ES-I3 (cell line): ENCODE data around the gene SP5.
"Not testable (repeated sequence)": the region's sequence is repeated elsewhere in the genome, so short reads cannot be mapped to it uniquely, and the experiment has no call there.

Source experiments
- H3K36me3 ChIP-seq: 2 replicates; pipeline ENCODE4 v1.6.1; 2013; ENCODE audit warnings: mild to moderate bottlenecking, low read length, control low read depth, moderate library complexity; ENCODE audit not compliant: insufficient read depth
- H3K4me1 ChIP-seq: 2 replicates; pipeline ENCODE4 v1.6.1; 2013; ENCODE audit warnings: mild to moderate bottlenecking, control low read depth, low read length; ENCODE audit not compliant: insufficient read depth
- H3K9ac ChIP-seq: 2 replicates; pipeline ENCODE4 v1.6.1; 2013; ENCODE audit warnings: low read depth, mild to moderate bottlenecking, low read length, moderate library complexity
- H3K9me3 ChIP-seq: 2 replicates; pipeline ENCODE4 v1.6.1; 2013; ENCODE audit warnings: mild to moderate bottlenecking, low read length, moderate library complexity; ENCODE audit not compliant: control insufficient read depth, insufficient read depth

Gene SP5

DNA sequence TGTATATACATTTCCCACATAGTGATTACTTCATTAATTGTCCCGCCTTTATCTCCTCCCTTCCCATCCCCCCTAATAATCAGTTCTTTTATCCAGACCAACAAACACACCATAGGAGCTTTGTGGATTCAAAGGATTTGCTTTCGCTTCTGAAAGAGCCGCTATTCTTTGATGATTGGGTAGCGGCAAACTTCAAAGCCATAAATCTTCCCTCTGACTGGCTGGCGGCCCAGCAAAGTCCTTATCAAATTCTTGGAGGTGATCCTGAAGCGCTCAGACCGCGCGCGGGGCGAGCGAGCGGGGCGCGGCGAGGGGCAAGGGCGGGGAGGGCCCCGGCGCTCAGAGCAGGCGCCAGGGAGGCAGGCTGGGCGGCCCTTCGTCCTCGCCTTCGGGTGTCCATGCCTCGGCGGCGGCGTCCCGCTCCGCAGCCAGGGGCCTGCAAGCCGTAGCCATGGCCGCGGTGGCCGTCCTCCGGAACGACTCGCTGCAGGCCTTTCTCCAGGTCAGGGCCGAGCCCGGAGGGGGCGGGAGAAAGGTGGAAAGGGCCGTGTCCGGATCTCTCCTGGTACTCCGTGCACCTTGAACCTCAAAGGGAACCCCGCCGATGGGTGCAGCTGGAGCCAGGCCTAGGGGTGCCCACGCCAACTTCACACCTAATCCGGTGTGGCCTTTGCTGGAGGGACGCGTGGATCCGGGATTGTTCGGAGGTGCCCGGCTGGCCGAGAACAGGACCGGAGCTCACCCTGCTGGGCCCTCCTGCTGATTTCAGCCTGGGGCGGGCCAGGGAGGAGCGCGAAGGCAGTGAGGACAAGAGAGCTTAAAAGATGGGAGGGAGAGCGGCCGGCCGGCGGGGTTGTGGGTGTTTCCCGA lies at the start of gene SP5:
Gene SP5 (plus strand): TSS at position 276 of the 870 bp plus-strand sequence. CDS start 176 bp downstream, at position 452.
- Histone ChIP-seq H3K9me3 (no peaks in the 10 kb centered on the region), H3K4me1 (peaks cover 16% of the 10 kb centered on the region), H3K9ac (peak within 1 kb of the TSS; percentile 72), H3K36me3 (no peaks in the 10 kb centered on the region)

DNA sequence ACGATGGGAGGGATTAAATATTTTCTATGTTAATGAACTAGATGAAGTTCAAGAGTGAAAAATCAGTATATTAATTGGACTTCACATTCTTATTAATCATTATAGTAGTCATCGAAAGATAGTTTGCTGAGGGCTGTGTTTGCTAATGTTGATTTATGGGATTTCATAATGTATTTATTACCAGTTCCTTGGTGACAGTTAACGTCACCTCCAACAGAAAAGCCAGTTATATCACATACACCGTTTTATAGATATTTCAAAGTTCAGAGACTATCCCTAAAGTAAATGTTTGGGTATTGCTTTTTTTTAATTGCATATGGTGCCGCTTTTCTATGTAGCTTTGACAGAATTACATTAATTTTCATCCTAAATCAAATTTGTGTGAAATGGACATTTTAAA lies 49.4 kb upstream of the SP5 start:
- Histone ChIP-seq H3K36me3 (no peaks in the 10 kb centered on the region), H3K9me3 (no peaks in the 10 kb centered on the region), H3K9ac (no peak overlapping the region), H3K4me1 (no peaks in the 10 kb centered on the region)

DNA sequence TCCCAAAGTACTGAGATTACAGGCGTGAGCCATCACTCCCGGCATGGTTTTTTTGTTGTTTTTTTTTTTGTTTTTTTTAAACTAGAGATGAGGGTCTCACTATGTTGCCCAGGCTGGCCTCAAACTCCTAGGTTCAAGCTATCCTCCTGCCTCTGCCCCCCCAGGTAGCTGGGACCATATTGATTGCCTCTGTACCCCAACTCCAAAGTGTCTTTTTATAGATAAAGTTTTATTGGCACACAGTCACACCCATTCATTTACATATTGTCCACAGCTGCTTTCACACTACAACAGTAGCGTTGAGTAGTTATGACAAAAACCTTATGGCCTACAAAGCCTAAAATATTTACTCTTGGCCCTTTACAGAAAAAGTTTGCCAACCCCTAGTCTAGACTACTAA lies 45.2 kb upstream of the SP5 start:
- Histone ChIP-seq H3K9me3 (no peaks in the 10 kb centered on the region), H3K9ac (no peak overlapping the region), H3K36me3 (no peaks in the 10 kb centered on the region), H3K4me1 (peaks cover 5% of the 10 kb centered on the region; the same call in 1 of the 2 replicates)

DNA sequence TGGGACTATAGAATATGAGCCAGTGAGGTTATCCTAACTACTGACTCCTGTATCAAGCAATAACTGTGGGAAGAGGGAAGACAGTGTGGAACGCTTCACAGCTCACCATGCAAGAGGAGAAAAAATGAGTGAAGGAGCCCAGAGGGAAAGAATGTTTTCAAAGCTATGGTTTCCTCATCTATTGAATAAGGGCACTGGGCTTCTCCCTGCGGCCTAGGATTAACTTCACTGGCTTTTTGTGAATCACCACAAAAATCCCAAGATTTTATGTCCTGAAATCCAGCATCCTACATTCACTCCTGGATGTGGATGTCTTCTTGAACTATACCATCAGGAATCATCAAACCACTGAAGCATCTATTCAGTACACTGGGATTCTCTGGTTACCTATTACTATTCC lies 44.5 kb upstream of the SP5 start:
- no peaks in the 10 kb centered on the region for H3K36me3 ChIP-seq

DNA sequence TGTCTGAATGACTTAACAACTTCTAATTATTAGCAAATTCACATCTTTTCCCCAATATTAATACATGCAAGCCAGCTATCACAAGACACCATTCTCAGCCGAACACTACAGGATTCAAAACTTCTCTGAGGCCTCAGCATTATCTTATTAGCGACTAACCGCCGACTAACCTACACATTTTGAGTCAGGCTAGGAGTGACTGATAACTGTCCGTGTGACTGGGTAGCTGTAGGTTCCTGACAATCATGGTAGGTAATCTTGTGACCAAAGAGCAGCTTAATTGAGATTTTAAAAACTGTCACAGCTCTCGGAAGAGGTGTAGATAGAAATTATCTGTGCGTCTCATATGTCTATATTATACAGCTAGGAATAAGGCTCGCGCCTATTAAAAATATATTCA lies 44.1 kb upstream of the SP5 start:
- H3K9me3 ChIP-seq: no peaks in the 10 kb centered on the region
- peaks cover 5% of the 10 kb centered on the region; the same call in 1 of the 2 replicates for H3K4me1 ChIP-seq
- no peaks in the 10 kb centered on the region for H3K36me3 ChIP-seq
- no peak overlapping the region for H3K9ac ChIP-seq

More for the DNA sequence above, 44.5 kb upstream of the SP5 start:
- Histone ChIP-seq H3K4me1 (peaks cover 5% of the 10 kb centered on the region; the same call in 1 of the 2 replicates), H3K9me3 (no peaks in the 10 kb centered on the region), H3K9ac (no peak overlapping the region)

DNA sequence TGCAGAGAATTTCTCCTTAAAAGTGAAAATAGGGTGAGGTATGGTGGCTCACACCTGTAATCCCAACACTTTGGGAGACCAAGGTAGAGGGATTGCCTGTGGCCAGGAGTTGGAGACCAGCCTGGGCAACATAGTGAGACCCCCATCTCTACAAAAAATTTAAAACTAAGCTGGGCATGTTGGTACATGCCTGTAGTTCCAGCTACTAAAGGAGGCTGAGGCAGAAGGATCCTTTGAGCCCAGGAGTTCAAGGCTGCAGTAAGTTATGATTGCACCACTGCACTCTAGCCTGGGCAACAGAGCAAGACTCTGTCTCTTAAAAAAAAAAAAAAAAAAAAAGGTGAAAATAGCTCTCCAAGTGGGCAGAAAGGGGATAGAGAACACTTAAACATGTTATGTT lies 40.9 kb upstream of the SP5 start:
- H3K9ac ChIP-seq, H3K36me3 ChIP-seq, H3K9me3 ChIP-seq: not testable (repeated sequence)
- peaks cover 13% of the 10 kb centered on the region for H3K4me1 ChIP-seq

DNA sequence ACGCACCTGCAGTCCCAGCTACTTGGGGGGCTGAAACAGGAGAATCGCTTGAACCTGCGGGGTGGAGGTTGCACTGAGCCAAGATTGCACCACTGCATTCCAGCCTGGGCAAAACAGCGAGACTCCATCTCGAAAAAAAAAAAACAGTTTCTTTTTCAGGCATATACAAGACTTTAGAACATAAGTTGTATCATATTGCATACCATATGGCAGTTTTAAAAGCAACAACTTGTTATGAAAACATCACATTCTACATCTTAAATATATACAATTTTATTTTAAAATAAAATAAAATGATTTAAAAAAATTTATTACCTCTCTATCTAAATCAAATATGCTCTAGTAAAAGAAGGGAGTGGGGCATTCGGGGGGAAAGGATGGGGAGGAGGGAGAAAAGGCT lies 39.4 kb upstream of the SP5 start:
- Histone ChIP-seq H3K9ac (no peak overlapping the region), H3K4me1 (peaks cover 21% of the 10 kb centered on the region), H3K36me3 (no peaks in the 10 kb centered on the region), H3K9me3 (no peaks in the 10 kb centered on the region)

DNA sequence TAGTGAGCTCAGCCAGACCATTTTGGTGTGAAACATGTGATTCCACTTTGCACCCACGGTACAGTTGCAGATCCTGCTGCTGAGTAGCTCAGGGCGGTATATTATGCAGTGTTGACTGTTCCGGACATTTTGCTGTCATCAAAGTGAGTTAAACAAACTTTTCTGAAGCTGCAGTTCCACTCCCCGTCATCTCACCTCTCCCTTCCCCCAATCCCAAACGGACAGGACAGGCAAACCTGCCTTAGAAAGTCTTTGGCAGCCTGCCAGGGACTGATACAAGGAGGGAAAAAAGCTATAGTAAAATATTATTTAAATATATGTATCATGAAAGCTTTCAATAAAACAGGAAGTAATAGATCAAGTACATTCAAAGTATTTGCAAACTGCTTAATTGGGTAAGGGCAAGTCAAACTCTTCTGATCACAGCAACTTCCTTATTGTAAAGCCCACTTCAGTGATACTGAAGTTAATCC lies 35.5 kb upstream of the SP5 start:
- H3K4me1 ChIP-seq: peaks cover 27% of the 10 kb centered on the region
- H3K9me3 ChIP-seq: no peaks in the 10 kb centered on the region
- H3K9ac ChIP-seq: peak overlapping the region; percentile 53
- H3K36me3 ChIP-seq: no peaks in the 10 kb centered on the region

DNA sequence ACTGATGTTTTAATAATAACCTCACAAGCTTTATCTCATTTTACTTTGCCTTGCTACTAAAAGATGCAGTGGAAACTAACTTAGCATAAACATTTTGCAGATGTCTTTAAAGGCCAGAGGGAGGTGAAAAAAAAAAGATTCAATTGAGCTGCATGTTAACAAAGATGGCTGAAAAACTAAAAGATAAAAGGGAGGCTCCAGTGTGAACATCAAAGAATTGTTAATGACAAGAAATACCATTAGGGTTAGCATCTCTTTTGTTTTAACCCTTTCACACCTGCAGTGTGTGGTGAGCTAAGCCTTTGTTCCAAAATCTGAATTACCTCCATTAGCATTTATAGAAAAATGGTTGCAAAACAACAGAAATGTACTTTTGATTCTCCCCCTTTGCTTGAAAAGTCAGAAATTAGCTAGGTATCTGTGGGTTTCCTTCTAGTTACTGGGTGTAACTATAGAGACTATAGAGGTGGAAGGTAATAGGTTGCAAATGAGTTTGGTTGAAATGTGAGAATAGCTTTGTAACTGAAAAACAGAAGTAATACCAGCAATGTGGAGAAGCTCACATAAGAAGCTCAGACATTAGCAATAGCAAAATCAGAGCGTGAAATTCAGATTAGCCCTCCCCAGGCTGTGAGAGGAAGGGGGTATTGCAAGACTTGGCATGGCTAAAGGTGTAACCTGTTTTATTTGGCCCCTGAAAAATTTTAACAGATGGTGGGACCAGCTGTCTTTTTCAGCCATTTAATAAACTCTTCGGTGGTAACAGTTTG lies 34.8 kb upstream of the SP5 start:
- H3K9me3 ChIP-seq: no peaks in the 10 kb centered on the region
- H3K4me1 ChIP-seq: peaks cover 30% of the 10 kb centered on the region
- no peaks in the 10 kb centered on the region for H3K36me3 ChIP-seq
- peak overlapping the region; percentile 53 for H3K9ac ChIP-seq

DNA sequence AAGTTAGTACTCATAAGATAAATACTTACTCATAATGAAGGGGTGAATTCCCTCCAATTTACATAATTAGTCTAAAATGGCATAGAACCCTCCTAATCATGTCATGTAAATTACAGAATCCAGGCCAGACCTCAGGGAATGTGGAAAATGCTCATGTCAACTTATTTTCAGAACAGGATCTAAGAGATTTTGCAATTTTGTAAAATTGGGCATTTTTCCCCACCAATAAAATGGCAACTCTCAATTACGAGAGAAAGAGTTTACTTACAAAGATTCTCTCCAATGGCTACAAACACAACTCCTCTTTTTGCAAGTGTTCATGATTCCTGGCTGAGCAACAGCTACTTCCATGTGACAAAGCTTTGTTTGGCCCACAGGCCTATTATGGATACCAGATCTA lies 33.8 kb upstream of the SP5 start:
- no peak overlapping the region for H3K9ac ChIP-seq

DNA sequence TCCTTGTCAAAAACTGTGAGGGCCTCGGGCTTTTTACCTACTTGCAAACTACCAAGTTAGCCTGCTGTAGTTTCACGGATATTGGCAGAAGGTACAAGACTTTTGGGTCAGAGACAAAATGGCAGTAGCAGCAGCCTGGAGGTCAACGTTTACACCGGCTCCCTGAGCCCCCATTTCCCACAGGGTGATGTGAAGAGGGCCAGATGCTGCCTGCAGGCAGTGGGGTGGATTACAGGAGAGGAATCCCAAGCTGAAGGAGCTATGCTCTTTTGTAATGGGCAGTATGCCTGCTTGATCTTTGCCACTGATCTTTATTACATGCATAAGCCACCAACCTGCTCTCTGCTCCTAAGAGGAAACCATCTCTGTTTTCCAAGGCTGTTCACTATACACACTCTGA lies 29.5 kb upstream of the SP5 start:
- no peaks in the 10 kb centered on the region for H3K9me3 ChIP-seq
- H3K36me3 ChIP-seq: no peaks in the 10 kb centered on the region
- H3K4me1 ChIP-seq: peaks cover 29% of the 10 kb centered on the region
- H3K9ac ChIP-seq: no peak overlapping the region

More for the DNA sequence above, 33.8 kb upstream of the SP5 start:
- Histone ChIP-seq H3K36me3 (no peaks in the 10 kb centered on the region), H3K9me3 (no peaks in the 10 kb centered on the region), H3K4me1 (peaks cover 37% of the 10 kb centered on the region)

DNA sequence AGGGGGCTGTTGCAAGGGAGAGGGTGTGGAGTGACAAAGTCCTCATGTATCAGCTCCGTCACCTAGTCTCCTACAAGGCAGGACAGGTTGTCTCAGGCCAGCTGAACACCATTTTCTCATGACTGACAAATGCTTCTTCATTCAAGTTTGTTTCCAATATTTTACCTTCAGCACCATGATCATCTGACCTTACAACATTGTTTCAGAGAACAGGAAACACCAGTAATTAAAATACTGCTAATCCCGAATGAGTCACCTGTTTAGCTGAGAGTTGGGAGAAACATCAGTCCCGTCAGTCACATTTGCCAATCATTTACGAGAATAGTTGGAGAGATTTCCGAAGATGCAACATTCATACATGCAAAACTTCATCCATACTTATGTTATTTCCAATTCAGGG lies 25.7 kb upstream of the SP5 start:
- H3K9ac ChIP-seq: no peak overlapping the region
- H3K36me3 ChIP-seq: no peaks in the 10 kb centered on the region
- peaks cover 20% of the 10 kb centered on the region for H3K4me1 ChIP-seq
- H3K9me3 ChIP-seq: no peaks in the 10 kb centered on the region

DNA sequence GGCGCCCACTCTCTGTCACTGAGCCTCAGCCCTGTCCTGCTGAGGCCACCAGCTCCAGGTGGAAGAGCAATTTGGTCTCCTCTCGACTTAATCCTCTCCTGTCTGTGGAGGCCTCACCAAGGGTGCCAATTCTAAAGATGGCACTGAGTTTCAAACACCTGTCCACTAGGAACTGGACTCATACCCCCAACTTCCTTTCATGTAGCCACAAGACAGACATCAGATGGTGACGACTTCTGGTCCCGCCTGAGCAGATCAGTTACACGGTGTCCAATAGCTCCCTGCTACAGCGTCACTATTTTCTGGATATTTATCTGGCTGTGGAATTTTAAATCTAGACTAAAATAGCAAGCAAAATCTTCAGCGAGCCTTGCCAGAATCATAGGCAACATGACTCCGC lies 24.5 kb upstream of the SP5 start:
- no peaks in the 10 kb centered on the region for H3K9me3 ChIP-seq
- H3K36me3 ChIP-seq: no peaks in the 10 kb centered on the region
- H3K4me1 ChIP-seq: peaks cover 23% of the 10 kb centered on the region
- H3K9ac ChIP-seq: no peak overlapping the region

DNA sequence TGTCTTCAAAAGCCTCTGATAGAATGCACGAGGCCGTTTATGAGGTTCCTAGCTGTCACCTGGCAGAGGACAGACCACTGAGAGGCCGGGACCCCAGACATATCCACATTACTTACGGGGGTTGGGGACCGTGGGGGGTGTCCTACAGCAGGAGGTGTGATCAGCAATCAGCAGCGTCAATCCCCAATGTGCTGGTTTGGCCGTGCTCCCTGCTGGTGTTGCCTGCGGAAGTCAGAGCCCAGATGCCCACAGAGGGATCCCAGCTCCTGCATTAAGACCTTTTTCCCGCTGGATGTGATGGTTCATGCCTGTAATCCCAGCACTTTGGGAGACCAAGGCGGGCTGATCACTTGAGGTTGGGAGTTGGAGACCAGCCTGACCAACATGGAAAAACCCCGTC lies 20.8 kb upstream of the SP5 start:
- Histone ChIP-seq H3K4me1 (peaks cover 25% of the 10 kb centered on the region), H3K36me3 (no peaks in the 10 kb centered on the region), H3K9me3 (no peaks in the 10 kb centered on the region), H3K9ac (no peak overlapping the region)
